Activated CD8-positive, alpha-beta memory T cell treated with anti-CD3 and anti-CD28 coated beads for 48 hours (primary cell): ENCODE data around the gene HNRNPD.
"Not testable (repeated sequence)": the region's sequence is repeated elsewhere in the genome, so short reads cannot be mapped to it uniquely, and the experiment has no call there.

Source experiments
- DNase-seq, 3 experiments: peaks; one replicate each; pipeline ENCODE4 v3.0.0-alpha.2; 2020; ENCODE audit warnings: low read depth in 2 of 3, low spot score in 2 of 3

HNRNPD gene

DNA sequence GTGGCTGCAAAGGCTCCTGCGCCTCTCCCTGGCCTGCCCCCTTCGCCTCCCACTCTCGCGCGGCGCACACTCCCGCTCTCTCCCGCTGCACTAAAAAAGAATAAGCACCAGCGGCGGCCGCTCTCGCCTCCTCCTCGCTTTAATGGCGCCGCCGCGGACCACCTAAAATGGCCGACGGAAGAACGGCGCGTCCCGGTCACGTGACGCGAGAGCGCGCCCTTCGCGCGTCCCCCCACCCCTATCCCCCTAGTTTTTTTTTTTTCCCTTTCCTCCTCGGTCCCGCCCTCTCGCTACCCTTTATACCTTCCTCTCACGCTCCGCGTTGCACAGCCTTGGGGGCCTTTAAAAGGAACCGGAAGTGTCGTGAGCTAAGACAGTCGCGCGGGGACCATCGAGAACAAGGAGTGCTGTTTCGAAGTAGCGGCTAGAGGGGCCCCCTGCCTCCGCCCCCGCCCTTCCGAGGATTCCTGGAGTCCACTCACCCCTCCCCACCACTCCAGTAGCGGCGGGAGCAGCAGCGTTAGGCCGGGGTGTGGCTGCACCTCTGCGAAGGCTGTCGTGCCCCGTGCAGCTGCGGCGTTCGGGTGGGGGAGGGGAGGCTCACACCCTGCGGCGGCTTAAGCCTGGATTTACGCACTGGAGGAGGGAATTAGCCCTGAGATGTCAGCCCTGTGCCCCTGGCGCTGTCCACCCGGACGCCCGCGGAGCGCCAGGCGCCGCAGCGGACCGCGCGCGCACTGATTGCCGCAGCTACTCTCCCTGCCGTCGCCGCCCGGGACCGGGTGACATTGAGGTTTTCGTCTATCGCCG lies at the start of gene HNRNPD:
TSS of gene HNRNPD (minus strand) at position 176 of the 810 bp plus-strand sequence. CDS start 313 bp downstream, outside the sequence.
- peak; percentile 76 to 88 (median 79) for DNase-seq

DNA sequence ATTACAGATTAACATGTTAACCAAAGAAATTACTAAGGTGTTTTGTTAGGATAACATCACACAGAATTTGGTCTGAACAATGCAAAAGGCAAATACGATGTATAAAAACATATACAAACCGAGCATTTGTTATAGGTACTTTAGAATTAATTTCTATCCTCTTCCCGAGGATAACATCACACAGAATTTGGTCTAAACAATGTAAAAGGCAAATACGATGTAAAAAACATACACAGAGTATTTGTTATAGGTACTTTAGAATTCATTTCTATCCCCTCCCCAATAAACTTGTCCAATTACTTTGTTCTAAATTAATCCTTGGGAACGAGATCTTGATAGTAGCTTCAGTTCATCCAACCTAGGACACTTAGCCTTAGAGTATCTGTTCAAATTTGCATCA lies 48.8 kb upstream of the HNRNPD start:
- no peak for DNase-seq

DNA sequence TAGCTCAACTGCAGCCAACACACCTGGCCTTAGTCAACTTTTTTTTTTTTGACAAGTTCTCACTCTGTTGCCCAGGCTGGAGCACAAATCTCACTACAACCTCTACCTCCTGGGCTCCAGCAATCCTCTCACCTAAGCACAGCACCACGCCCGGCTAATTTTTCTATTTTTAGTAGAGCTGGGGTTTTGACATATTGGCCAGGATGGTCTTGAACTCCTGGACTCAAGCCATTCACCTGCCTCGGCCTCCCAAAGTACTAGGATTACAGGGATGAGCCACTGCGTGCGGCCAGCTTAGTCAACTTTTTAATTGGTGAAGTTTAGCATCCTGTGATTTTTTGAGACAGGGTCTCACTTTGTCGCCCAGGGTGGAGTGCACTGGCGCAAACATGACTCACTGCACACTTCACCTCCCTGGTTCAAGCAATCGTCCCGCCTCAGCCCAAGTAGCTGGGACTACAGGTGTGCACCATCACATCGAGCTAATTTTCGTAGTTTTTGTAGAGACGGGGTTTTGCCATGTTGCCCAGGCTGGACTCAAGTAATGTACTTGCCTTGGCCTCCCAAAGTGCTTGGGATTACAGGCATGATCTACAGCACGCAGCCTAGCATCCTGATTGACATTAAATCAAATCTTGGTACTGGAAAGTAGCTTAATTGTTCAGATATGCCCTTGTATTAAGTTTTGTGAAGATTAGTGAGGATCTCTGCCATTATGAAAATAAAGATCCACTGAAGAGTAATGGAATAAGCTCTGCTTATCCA lies 48.2 kb upstream of the HNRNPD start:
- no peak for DNase-seq

DNA sequence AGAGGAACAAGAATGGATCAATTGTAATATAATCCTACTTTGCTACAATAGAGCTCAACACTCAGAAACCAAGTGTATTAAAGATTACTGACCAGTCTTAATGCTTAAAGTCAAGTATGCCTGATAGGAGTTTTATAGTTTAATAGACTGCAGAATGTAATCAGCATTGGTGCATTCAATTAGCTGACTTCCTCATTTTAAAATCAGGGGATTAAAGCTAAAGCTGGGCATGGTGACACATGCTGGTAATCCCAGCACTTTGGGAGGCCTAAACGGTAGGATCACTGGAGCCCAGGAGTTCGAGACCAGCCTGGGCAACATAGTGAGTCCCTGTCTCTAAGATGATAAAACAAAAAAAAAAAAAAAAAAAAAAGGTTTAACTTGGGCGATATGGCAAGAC lies 45.7 kb upstream of the HNRNPD start:
- DNase-seq: no peak

GRCh38 chr4:82415922-82416365 lies 42.2 kb upstream of the HNRNPD start:
- DNase-seq: no peak

DNA sequence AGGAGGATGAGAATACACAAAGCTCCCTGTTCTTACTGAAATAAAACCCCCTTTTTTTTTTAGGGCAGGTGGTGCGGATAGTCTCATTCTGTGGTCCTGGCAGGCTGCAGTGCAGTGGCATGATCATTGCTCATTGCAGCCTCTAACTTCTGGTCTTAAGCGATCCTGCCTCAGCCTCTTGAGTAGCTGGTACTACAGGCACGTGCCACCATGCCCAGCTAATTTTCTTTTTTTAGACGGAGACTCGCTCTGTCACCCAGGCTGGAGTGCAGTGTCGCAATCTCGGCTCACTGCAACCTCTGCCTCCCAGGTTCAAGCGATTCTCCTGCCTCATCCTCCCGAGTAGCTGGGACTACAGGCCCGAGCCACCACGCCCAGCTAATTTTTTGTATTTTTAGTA lies 41.3 kb upstream of the HNRNPD start:
- DNase-seq: not testable (repeated sequence)

- no peak for DNase-seq
Measured at GRCh38 chr4:82403725-82404124, 29.9 kb upstream of the HNRNPD start.

DNA sequence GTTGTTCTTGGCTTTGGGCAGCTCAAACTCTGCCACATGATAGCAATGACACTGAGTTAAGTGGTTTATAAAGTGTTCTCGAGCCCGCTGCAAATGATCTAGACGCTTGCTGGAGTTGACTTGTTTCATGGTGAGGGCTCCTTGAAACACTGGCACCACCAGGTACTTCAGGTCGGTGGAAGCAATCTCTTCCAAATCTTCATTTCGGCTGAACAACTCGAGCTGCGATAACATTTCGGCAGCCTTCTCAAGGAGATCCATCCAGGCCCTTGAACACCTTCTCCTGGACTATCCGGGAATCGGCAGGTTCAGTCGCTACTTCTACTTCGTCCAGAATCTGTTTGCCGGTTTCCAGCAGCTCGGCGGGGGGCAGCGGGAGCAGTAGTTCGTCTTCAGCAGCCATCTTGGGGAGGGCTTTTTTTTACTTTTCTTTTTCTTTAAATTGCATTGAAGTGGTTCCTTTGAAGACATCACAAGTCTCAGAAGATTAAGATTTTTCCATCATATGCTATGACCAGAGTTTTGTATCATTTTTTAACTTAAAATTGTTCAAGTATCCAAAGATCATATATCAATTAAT lies 28.5 kb upstream of the HNRNPD start:
- DNase-seq: no peak

DNA sequence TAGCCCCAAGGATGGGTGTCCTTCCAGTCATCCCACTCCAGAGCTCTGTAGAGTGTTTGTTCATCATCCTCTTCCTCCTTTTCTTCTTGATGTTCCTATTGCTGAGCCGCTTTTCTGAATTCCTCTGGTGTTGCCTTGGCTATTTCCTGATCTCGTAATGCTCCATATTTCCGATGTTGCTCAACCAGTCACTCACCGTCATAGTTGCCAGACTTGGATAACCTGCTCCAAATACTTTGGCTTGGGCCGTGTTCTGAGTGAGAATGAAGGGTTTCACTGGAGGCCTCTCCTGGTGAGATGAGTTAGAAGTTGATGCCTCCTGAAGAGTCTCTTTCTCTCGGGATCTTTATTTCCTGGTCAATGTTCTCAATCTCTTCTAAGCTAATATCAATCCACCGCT lies 27.8 kb upstream of the HNRNPD start:
- no peak for DNase-seq

DNA sequence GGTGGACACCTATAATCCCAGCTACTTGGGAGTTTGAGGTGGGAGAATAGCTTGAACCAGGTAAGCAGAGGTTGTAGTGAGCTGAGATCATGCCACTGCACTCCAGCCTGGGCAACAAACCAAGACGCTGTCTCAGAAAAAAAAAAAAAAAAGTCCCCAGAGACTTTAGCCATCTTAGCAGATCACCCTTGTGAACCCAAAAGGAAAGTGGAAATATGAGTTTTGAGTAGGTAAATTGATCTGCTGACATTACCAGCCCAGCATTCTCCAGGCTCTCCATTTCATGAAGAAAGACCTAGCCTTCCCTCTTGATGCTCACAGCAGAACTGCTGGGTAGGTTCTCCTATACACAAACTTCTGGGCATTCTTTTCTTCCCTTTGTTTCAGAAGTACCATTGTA lies 24.5 kb upstream of the HNRNPD start:
- DNase-seq: no peak

DNA sequence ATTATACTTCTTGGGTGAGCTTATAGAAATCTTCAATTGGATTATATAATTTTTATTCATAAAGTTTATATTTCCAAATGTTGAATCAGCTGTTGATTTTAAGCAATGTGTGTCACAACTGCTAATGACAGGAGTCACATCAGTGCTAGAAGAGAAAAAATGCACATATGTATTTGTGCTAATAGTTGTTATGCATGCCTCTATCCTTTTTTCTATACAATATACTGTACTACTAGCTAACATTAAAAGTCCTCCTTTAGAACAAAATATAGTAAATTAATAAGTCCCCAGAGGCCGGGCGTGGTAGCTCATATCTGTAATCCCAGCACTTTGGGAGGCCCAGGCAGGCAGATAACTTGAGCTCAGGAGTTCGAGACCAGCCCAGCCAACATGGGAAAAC lies 23.7 kb upstream of the HNRNPD start:
- no peak for DNase-seq

DNA sequence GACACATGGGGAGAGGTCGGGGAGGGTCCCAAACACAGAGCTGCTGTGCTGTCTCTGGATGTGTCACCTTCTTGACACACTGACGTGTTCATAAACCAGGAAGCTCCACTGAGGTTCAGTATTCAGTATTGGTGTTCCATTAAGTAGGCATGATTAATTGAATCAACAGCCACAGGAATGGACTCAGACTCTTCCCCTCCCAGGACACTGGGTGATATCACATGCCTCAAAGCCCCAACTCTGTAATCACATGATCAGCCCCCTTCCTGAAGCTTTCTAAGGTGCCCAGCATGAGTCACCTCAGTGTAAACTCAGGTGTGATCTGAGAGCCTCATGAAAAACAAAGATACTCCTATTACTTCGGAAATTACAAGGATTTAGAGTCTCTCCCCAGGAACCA lies 21.1 kb upstream of the HNRNPD start:
- no peak for DNase-seq

DNA sequence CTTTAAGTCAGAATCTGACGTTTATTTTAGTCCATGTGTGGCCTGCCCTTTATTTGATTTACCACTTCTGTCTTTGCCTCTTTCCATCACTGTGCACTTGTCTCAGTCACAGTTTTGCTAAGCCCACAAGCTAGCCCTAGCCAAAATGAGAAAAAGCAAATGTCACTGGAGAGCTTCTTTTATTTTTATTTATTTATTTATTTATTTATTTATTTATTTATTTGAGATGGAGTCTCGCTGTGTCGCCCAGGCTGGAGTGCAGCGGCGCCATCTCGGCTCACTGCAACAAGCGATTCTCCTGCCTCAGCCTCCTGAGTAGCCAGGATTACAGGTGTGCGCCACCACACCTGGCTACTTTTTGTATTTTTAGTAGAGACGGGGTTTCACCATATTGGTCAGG lies 16.3 kb upstream of the HNRNPD start:
- not testable (repeated sequence) for DNase-seq

DNA sequence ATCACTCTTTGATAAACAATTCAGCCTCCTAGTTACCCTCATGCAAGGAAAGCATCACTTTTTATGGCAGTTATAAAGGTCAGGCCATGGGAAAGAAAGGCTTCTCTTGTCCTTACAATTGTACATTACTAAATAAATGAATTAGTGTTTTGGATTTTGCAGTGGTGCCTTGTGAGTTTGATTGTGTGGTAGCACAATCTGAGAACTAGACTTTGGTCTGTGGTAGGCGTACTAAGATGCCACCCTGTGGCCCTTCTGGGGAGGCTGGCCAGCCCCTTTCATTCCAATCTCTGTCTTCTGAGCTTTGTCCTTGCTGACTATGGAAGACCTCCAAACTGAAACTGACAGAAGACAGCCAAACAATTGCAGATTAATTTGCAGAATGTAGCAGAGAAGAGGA lies 14.6 kb upstream of the HNRNPD start:
- no peak for DNase-seq

- not testable (repeated sequence) for DNase-seq
Measured at GRCh38 chr4:82386312-82386711, 12.5 kb upstream of the HNRNPD start.

DNA sequence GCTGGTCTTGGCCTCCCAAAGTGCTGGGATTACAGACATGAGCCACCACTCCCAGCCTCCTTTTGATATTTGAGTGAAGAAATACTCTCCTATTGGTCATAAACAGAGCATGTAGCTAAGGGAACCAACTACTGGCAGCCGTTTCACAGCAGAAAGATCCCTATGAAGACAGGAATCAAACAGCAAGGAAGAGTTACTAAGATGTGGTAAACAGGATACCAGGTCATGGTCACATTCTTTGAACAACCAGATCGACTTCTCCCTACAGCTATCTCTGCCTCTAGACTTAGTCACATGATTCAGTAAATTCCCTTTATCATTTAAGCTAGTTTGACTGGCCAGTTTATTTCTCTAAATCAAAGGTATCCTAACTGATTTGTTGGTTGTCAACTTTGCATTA lies 9.0 kb upstream of the HNRNPD start:
- no peak for DNase-seq

DNA sequence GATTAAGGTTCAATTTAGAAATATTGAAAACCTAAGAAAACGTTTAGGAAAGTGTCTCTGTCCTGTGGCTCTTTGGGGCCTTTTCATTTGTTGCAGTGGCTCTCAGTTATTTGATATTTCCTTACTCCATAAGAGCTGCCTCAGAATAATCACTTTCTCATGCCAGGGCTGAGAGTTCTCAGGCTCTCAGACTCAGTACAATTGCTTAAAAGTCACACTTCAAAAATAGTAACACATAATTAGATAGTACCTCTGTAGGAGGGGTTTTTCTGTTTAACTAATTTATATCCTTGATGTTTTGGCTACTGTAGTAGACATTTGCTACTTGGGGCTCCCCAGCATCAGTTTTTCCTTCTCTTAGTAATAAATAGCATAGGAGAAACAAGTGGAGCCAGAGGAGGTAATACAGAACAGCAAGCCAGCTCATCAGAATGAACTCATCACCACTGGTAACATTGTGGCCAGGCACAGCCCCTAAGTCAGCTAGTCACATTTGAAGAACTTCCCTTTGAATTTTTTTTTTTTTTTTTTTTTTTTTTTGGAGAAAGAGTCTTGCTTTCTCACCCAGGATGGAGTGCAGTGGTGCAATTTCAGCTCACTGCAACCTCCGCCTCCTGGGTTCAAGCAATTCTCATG lies 8.0 kb upstream of the HNRNPD start:
- DNase-seq: no peak

DNA sequence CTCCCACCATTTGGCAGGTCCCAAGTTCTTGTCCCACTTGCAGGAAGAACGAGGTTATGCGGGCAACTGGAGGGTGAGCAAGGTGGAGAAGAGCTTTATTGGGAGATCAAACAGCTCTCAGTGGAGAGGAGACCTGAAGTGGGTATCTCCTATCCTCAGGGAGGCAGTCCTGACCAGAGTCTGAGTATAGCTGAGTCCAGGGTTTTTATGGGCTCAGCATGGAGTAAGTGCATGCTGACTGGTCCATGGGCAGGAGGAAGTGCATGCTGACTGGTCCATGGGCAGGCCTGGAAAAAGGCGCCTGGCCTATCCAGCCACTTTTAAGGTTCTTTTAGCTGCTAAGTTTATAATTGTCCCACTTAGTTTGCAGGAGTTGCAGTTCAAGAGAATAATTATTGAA lies 7.4 kb upstream of the HNRNPD start:
- no peak for DNase-seq

- DNase-seq: no peak
Measured at GRCh38 chr4:82380831-82381230, 7.0 kb upstream of the HNRNPD start.

DNA sequence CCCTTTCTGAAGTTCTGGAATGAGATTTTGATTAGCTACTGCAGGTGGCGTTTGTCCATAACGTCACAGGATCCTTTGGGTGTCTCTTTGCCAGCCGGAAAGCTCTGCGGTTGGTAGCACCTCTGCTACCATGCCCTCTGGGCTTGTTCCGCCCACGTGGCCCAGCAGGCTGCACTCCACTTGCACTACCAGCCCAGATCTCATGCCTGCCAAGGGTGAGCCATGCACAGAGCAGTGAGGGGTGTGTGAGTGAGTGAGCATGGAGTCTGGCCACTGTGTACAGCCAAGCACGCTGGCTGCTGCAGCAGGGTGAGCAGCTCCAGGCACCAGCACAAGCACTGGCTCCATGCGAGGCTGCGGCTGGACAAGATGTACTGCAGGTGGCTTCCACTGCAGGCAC lies 6.6 kb upstream of the HNRNPD start:
- DNase-seq: no peak

GRCh38 chr4:82376109-82376508 lies 2.3 kb upstream of the HNRNPD start:
- DNase-seq: no peak

DNA sequence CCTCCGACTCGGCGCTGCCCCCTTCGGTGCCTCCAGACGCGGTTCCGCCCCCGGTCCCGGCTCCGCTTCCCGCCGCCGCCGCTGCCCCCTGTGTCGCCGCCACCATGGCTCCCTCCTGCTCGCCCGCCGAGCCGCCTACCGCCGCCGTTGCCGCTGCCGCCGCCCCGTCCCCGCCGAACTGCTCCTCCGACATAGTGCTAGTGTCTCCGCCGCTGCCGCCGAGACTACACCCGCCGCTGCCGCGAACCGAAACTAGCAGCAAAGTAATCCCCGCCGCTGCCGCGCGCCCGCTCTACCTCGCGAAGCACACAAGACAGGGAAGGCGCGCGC lies 340 bp downstream of the HNRNPD start:
- DNase-seq: peak in 1 of 3 experiments; percentile 34
